HG03196 (cell line): Measurements from ENCODE around the gene POC5.

ENCODE experiments used
- ATAC-seq: cut with Tn5 transposase; IDR thresholded peaks from one replicate; pipeline ENCODE4 v1.9.1; 2021; ENCODE audit not compliant: unreplicated experiment

POC5 gene

GRCh38 chr5:75660678-75661465 lies 56.4 kb downstream of the POC5 start:
- ATAC-seq, result no peak

GRCh38 chr5:75659791-75660450 lies 57.3 kb downstream of the POC5 start:
- ATAC-seq, result no peak

- no peak for ATAC-seq
These were observed 60.8 kb downstream of the POC5 start for GRCh38 chr5:75656311-75657003.

- ATAC-seq, result no peak
These were observed 62.4 kb downstream of the POC5 start for GRCh38 chr5:75654693-75655295.

- ATAC-seq, result no peak
These were observed 63.7 kb downstream of the POC5 start for GRCh38 chr5:75653521-75653920.

GRCh38 chr5:75651575-75652238 lies 65.5 kb downstream of the POC5 start:
- ATAC-seq, result no peak

GRCh38 chr5:75648712-75649111 lies 68.5 kb downstream of the POC5 start:
- no peak for ATAC-seq

GRCh38 chr5:75640826-75641225 lies 76.4 kb downstream of the POC5 start:
- no peak for ATAC-seq

GRCh38 chr5:75640395-75640794 lies 76.8 kb downstream of the POC5 start:
- no peak for ATAC-seq

- ATAC-seq, result no peak
These were observed 77.5 kb downstream of the POC5 start for GRCh38 chr5:75639535-75640311.

GRCh38 chr5:75637949-75638348 lies 79.3 kb downstream of the POC5 start:
- ATAC-seq, result no peak

- ATAC-seq, result no peak
These were observed 84.9 kb downstream of the POC5 start for GRCh38 chr5:75632321-75632720.

GRCh38 chr5:75630875-75631274 lies 86.4 kb downstream of the POC5 start:
- no peak for ATAC-seq

GRCh38 chr5:75627801-75628200 lies 89.4 kb downstream of the POC5 start:
- no peak for ATAC-seq

- no peak for ATAC-seq
These were observed 90.3 kb downstream of the POC5 start for GRCh38 chr5:75626959-75627358.
